GM18870 (cell line): ENCODE data around the gene KCNK6.
A peak's percentile ranks its signal among the peaks of the same experiment; 100 is the strongest.

ENCODE experiments used
- ATAC-seq: cut with Tn5 transposase; IDR thresholded peaks from one replicate; pipeline ENCODE4 v1.9.1; 2021; ENCODE audit warnings: moderate library complexity; ENCODE audit not compliant: unreplicated experiment

Gene KCNK6

DNA sequence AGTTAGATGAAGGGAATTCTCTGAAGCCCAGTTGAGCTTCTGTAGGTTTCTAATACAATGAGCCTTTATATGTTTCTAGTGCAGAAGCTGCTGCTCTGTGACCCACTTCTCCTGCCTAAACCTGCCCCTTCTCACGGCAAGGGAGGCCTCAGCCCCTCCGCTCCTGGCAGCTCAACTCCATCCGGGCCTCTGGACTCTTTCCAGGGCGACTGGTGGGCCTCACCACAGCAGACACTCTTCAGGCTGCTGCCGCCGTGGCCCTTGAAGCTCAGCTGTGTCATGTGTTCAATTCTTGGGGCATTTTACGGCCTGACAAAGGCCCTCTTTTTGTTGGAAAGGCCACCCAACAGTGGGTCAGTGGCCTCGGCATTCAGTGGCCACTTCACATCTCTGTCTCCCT lies 25.6 kb upstream of the KCNK6 start:
- ATAC-seq = no peak

DNA sequence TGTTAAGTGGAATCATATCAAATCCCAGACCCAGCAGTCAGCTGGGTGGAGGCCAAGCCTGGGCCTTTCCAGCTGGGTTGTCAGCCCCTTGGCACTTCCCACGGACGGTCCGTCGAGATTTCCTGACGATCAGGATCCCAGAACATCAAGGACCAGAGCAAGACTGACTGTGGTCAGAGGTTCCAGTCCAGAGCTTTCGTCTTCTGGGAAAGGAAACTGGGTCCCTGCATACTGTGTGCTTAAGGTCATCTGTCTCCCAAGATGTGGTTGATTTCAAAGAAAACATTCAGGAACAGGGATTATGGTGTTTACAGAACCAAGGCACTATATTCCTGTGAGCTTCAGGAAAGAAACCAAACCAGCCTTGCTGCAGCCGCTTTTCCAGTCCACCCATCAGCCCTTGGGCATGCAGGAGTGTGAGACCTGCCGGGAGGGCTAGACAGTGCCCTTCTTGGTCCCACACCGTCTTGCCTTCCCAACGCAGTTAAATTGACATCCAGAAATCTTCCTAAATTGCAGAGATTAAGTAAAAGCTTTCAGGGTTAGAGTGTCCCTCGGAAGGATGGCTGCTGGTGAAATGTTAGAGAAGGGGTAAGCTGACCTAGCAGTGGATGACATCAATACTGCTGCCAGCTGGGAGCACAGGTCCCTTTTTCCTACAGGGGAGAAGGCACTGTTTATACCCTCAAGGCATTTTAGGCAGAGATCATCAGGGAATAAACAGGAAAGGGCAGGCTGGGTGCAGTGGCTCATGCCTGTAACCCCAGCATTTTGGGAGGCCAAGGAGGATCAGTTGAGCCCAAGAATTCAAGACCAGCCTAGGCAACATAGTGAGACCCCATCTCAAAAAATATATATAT lies 20.6 kb upstream of the KCNK6 start:
- no peak for ATAC-seq

DNA sequence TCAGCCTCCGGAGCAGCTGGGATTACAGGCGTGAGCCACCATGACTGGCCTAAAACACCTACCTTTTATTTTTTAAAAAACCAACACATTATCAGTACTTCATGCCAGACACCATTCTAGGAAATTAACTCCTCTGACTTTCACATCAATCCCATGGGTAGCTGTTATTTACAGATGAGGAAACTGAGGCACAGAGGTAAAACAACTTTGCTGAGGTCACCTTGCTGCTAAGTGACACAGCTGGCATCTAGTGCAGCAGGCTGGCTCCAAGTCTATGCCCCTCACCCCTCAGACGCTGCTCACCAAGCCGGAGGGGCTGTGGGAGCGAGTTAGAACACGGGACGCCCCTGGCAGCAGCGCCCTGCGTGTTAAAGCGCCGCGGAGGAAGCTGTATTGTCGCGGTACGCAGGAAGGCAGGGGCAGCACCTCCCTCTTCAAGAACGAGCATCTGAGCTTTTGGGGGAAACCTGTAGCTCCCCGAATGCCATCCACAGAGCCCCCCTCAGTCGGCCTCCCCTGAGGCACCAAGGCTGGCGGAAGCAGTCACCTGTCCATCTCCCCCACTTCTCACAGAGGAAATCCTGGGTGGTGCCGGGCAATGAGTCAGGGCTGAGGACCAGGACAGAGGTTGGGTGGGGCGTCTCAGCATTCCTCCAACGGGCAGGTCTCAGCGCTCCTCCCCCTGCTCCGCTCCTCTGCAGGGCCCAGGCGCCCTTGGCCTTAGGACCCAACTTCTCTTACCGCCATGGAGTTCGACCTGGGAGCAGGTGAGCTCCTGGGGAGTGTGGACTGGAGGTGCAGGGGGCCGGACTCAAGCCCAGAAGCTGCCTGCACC lies 15.9 kb upstream of the KCNK6 start, which contains the start of gene C19orf33:
Gene C19orf33, plus strand, starts transcription at position 735 of the 835 bp plus-strand sequence. Its CDS starts 11 bp downstream, at position 746.
- no peak for ATAC-seq

DNA sequence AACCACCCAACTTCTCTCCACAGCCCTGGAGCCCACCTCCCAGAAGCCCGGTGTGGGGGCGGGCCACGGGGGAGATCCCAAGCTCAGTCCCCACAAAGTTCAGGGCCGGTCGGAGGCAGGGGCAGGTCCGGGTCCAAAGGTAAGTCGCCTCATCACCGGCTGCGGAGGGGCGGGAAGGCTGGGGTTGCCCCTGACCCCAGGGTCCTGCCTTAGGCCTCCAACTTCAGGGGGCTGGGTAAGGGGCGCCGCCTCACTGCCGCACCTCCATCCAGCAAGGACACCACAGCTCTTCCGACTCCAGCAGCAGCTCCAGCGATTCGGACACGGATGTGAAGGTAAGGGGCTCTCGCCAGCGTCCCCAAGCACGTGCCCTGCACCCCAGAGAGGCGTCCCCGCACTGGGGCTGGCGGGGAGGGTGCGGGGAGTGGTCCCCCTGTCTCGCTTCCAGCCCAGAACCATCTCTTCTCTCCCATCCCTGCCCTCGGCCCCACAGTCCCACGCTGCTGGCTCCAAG lies 15.2 kb upstream of the KCNK6 start:
- no peak for ATAC-seq

DNA sequence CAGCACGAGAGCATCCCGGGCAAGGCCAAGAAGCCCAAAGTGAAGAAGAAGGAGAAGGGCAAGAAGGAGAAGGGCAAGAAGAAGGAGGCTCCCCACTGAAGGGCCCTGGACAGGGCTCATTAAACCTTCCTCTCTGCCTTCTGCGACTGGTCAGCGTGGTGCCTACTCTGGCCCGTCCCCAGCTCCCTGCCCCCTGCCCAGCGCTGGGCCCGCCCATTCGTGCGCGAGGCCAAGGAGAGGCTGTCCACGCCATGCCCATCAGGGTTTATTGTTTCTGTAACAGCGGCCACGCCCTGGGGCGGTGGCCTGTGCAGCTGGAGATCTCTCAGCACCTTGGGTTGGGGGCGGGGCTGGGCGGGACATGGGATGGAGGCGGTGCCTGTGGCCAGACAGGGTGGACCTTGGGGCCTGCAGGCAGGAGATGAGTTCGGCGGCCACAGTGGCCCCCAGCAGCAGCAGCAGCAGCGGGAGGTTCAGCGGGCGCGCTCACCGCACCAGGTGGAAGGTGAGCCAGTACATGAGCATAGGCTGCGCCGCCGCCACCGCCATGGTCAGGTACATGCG lies 14.7 kb upstream of the KCNK6 start:
- no peak for ATAC-seq

DNA sequence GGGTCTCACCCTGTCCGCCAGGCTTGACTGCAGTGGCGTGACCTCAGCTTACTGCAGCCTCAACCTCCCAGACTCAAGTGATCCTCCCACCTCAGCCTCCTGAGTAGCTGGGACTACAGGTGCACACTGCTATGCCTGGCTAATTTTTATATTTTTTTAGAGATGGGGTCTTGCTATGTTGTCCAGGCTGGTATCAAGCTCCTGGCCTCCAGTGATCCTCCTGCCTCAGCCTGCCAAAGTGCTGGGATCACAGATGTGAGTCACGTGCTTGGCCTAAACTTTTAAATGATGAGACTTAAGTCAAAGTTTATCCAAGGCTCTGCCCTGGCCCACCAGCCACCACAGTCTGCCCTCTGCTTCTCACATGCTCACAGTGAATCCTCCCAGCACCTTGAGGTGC lies 13.4 kb upstream of the KCNK6 start:
- ATAC-seq = no peak

DNA sequence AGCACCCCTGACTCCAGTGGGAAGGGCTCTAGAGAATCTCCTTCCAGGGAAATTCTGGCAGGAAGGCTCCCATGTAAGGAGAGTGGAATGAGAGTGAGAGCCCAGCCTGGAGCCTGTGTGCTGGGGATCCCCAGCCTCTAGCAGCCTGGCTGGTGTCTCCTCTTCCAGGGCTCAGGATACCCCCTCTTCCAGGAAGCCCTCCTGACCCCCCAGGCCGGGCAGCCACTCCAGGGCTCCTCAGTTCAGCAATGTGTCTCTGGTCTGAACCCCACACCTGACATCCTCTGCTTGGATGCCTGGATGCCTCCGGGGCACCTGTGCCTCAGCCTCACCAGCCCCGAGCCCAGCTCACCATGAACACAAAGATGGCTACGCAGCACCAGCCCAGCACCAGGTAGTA lies 12.6 kb upstream of the KCNK6 start:
- ATAC-seq = no peak

DNA sequence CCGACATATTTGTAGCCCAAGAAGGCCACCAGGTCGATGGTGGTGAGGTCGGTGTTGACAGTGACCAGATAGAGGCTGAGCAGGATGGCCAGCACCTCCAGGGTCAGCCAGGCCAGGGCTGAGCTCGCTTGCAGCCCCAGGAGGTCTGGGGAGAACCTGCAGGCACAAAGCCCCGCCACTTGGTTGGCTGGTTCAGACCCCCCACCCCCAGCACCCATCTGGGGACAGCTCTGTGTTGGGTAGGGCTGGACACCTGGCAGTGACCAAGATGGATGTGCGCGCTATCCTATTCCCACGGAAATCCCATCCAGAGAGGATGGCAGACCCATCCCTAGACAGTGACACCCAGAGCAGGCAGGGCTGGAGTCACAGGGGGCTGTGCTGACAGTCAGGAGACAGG lies 12.0 kb upstream of the KCNK6 start:
- ATAC-seq = no peak

DNA sequence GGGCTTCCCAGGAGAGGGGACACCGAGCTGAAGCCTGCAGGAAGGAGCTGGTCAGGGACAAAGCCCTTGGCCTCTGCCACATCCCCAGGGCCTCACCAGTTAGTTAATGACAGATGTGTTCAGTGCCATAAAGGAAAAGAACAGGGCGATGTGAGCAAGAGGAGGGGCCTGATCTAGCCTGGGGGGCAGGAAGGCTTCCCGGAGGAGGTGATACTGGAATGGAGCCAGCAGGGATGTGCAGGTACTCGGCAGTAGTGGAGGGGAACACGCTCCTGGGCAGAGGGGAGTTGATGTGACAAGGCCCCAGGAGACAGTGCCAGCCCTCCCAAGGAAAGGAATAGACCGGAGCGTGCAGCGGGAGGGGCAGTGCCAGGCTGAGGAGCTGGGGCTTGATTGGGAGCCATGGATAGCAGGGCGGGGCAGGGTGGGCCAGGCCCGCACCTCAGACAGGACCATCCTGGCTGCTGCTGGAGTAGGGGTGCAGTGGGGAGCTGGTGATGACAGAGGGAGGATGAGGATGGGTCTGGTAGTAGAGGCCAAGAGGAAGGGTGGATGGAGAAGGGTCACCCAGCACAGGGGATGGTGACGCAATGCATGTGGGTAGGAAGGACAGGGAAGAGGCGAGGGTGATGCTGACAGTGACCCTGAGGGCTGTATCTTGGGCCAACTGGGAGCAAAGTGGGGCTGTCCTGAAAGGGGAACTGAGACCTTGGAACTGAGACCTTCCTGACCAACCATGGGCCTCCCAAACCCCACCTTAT lies 11.5 kb upstream of the KCNK6 start:
- ATAC-seq = no peak

DNA sequence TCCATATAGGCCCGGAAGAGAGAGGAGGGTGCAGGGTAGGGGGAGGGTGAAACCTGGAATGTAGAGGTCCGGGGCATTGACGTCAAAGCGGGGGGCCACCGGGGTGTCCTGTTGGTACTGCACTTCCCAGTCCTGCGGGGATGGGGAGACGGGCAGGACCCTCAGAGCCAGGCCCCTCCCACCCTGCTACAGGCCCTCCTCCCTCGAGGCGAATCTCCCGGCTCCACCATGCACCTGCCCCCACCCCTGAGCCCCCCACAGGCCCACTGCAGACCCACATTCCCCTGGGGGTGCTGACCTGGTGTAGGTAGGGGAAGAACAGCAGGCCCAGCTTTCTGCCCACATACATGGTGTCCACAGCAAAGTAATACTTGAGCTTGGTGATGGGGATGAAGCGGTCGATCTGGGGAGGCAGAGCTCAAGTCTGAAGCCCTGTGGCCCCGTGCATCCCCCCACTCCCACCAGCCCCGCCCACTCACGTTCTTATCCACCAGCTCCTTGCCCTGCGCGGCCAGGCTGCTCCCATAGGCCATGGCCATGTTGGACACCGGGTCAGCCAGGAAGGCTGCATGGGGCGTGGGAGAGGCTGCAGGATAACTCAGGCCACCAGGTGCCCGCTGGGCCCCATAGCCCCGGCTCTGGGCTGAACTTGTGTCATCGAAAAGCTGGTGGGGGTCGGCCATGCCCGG lies 10.6 kb upstream of the KCNK6 start:
- no peak for ATAC-seq

DNA sequence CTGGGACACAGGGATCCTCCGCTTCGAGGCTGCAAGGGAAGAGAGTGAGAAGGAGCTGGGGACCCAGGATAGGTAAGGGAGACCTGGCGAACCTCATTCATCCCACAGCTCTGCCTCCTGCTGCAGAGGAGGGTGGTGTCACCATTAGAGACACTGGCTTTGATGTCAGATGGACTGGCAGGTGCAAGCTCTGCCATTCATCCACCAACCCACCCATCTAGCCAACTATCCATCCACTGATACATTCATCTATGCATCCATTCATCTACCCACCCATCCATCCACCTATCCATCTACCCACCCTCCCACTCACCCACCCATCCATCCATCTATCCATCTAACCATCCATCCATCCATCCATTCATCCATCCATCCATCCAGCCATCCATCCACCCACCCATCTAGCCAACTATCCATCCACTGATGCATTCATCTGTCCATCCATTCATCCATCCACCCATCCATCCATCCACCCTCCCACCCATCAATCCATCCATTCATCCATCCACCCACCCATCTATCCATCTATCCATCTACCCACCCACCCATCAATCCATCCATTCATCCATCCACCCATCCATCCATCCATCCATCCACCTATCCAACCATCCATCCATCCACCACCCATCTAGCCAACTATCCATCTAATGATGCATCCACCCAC lies 9.9 kb upstream of the KCNK6 start:
- no peak for ATAC-seq

DNA sequence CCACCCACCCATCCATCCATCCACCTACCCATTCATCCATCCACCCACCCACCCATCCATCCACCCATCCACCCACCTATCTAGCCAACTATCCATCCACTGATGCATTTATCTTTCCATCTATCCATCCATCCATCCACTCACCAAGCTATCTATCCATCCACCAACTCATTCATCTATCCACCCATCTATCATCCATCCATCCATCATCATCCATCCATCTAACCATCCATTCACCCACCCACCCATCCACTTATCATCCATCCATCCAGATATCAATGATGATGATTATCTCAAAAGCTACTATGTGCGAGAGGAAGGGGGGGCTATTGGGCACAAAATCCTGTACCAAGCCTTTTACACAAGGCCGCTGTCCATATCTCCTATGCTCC lies 9.4 kb upstream of the KCNK6 start:
- ATAC-seq = no peak

DNA sequence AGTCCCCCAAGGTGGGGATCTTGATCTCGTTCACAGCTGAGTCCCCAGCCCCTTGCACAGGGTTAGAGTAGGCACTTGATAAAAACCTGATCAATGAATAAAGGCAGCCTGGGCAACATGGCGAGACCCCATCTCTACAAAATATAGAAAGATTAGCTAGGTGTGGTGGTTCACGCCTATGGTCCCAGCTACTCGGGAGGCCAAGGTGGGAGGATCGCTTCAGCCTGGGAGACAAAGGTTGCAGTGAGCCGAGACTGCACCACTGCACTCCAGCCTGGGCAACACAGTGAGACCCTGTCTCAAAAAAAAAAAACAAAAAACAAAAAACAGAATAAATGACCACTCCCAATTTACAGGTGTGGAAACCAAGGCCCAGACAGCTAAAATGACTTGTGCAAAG lies 8.7 kb upstream of the KCNK6 start:
- no peak for ATAC-seq

DNA sequence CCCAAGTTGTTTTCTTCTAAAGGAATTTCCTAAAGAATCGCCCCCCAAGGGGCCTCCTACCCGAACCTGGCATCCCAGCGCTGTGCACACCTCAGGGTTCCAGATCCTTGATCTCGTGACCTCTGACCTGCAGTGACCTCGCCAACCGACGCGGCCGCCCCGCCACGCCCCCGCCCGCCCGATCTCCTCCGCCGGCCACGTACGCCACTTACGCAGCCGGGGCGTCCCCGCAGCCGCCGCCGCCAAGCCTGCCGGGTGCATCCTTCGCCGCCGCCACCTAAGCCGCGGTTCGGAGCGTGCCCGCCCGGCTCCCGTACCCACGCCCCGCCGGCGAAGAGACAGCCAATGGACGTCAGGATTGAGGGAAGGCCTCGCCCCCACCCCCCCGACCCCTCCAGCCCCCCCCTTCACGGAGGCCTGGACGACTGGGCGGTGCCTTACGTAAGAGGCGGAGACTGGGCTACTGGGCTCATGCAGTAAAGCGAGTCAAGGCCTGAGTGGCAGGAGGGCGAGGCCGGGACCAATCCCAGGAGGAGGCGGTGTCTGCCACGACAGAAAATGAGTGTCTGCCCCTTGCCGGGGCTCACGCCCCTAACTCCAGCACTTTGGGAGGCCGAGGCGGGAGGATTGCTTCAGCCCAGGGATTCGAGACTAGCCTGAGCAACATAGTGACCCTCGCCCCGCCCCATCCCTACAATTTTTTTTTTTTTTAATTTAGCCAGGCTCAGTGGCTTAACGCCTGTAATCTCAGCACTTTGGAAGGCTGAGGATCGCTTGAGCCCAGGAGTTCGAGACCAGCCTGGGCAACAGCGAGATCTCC lies 3.8 kb upstream of the KCNK6 start, which contains the start of gene YIF1B:
Gene YIF1B, minus strand, starts transcription at position 291 of the 820 bp plus-strand sequence. Its CDS starts 30 bp downstream, at position 261.
- ATAC-seq = peak; percentile 83

DNA sequence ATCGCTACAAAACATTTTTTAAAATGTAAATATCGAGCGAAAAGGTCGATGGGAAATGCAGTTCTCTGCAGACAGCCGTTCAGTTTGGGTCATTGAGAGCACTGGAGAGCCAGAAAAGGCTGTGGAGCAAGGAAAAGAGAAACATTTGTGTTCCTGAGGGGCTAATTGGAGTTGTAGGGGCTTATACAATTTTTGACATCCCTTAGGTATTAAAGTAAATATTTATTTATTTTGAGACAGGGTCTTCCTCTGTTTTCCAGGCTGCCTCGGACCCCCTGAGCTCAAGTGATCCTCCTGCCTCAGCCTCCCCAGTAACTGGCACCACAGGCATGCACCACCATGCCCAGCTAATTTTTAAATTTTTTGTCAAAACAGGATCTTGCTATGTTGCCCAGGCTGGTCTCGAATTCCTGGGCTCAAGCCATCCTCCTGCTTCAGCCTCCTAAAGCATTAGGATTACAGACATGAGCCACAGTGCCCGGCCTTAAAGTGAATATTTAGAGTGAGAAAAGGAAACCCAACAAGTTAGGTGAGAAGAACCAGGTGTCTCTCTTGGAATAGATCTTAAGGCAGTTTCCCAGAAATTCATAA lies 3.1 kb upstream of the KCNK6 start:
- ATAC-seq = no peak

DNA sequence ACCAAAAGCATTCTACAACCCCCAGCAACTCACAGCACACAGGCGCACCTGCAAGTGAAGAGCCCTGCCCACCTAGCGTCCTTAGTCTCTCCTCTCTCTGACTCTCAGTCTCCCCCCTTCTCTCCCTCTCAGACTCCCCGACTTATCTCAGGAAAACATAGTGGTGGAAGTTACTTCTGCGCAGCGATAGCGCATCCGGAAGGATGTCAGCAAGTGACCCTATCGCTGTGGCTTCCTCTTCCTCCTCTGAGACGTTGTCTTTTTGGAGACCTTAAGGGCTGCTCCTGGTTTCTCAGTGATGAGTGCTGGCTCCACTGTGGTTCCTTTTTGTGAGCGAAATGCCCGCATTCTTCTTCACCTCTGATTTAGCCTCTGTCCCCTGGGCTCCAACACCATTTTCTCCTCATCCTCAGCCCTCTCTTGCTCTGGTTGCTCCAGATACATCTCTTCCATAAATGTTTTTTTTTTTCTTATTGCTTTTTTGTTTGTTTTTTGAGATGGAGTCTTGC lies 2.5 kb upstream of the KCNK6 start:
- ATAC-seq = no peak

DNA sequence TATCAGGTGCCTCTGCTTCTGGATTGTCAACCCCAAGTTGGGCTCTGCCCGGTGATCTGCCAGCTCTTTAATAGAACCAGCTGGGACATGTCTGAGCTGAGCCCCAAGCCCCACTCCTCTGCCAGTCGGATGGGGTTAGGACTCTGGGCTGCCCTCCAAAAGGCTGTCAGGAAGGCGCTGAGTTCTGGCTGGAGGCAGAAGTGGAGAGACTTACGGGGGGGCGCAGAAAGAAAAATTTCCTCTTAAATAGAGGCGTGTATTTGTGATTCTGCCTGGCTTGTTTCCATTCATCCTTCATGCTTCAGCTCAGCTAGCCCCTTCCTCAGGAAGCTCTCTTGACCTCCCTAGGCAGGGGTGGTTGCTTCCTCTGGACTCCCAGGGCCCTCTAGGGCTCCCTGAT lies 985 bp upstream of the KCNK6 start:
- no peak for ATAC-seq

DNA sequence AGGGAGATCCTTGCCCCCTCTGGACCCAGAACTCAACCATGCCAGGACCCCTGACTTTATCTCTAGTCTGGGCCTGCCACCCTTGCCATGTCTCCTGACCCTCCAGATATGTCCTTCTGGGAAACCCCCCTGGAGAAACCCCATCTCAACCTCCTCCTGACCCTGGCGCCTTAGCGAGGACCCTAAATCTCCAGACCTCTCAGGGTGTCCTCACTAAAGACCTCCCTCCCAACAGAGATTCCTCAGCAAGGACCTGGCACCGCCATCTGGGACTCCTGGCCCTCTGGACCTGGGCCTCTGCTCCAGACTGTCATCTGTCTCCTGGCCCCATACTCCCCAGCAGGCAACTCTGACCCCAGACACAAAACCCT lies 1.3 kb downstream of the KCNK6 start:
- no peak for ATAC-seq
